ENCODE data around the gene KCNB1. TPM values are rescaled to one million over a fixed set of nuclear protein-coding genes. Genes with fewer than 3 reads are reported as not detected.

KCNB1 gene
- total RNA-seq, 2 experiments from 2014 or later = not detected

DNA sequence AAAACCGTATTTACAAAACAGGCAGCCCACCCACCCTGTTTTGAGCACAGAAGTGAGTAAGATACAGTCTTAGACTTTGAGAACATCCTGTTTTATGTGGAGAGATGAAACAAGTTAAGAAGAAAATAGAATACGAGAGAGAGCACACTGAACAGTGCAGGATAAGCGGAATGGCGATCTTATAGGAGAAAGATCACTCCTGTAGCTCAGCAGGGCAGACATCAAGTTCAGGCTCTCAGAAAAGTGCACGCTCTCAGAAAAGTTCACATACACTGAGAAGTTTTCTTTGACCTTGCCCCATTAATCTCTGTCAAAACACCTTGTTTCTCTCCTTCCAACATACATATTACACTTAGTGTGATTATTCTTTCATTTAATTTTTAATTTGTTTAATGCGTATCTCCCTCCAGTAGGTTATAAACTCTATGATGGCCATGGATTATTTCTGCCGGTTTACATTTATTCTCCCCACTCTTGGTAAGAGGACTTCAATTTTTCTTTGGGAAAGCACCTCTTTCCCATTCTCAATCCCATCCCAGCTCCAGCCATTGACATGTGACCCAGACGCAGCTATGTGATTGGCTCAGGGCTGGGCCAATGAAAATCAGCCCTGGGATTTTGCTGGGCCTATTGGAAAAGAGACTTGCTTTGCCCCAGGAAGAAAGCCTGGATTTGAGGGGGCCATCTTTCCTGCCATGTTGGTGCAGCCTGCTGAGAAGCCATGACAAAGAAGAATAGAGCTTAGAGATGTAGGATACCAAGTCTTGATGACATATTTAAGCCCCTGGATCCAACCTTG is 16.2 kb downstream of the KCNB1 start:
- no peaks in the 10 kb centered on the region for H3K4me1 Mint-ChIP-seq
- ChIA-PET POLR2A (no interaction called here), CTCF (interaction anchor here (0.8 to 1.6 kb wide), 2 partner anchors 18 to 82 kb away, joined by 4 read pairs; no protein-coding TSS in a partner anchor)
- peaks cover 25% of the 10 kb centered on the region for H3K27me3 Mint-ChIP-seq
- H3K9me3 Mint-ChIP-seq (ENCODE audit: low read depth) = no peaks in the 10 kb centered on the region
- H3K4me3 Mint-ChIP-seq = no peak overlapping the region
- ATAC-seq (no peak), DNase-seq (no peak)
- no peak overlapping the region for H3K27ac Mint-ChIP-seq
- H3K36me3 Mint-ChIP-seq (ENCODE audit: low read depth) = no peaks in the 10 kb centered on the region
- intact Hi-C loops (cut with DNase I, micrococcal nuclease) = no loop called here

DNA sequence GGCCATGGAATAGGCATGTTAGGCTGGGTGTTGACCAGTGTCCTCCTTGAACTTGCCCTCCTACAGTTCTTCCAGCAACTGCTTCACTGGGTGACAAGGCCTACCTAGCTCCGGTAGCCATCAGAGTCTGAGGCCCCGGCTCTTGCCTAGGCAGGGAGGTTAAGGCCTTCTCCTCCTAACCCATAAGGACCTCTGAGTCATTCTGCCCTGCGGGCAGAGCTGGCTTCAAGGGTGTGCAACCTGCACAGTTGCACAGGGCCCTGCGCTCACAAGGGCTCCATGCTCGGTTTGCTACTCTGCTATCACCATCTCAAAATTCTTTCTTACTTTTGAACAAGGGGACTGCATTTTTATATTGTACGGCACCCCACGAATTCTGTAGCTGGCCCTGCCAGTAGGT is 17.9 kb downstream of the KCNB1 start:
- Mint-ChIP-seq H3K36me3 (ENCODE audit: low read depth) (no peaks in the 10 kb centered on the region), H3K4me1 (no peaks in the 10 kb centered on the region), H3K27me3 (peaks cover 19% of the 10 kb centered on the region), H3K4me3 (no peak overlapping the region), H3K27ac (no peak overlapping the region), H3K9me3 (ENCODE audit: low read depth) (no peaks in the 10 kb centered on the region)
- CTCF ChIA-PET = interaction anchor here (1.6 kb wide), 1 partner anchor 20 kb away, joined by 4 read pairs; no protein-coding TSS in a partner anchor
- POLR2A ChIA-PET = no interaction called here
- no peak for ATAC-seq
- DNase-seq = no peak
- intact Hi-C loops (cut with DNase I, micrococcal nuclease) = no loop called here

DNA sequence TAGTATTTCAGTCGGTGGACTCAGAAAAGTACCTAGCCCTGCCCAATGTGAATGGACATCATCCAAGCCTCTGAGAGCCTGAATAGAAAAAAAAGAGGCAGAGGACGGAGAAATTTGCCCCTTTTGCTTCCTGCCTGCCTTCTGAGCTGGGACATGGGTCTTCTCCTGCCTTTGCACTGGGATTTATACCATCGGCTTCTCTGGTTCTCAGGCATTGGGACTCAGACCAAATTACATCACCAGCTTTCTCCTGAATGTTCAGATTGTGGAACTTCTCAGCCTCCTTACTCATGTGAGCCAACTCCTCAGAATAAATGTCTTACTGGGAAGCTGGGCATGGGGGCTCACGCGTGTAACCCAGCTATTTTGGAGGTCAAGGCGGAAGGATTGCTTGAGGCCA is 19.8 kb downstream of the KCNB1 start:
- intact Hi-C loops (cut with DNase I, micrococcal nuclease) = no loop called here
- Mint-ChIP-seq H3K27ac (no peak overlapping the region), H3K9me3 (ENCODE audit: low read depth) (no peaks in the 10 kb centered on the region), H3K4me1 (no peaks in the 10 kb centered on the region), H3K4me3 (no peak overlapping the region), H3K27me3 (peaks cover 20% of the 10 kb centered on the region), H3K36me3 (ENCODE audit: low read depth) (no peaks in the 10 kb centered on the region)
- DNase-seq = no peak
- ATAC-seq = no peak
- ChIA-PET POLR2A (no interaction called here), CTCF (interaction anchor here (1.2 kb wide), 1 partner anchor 12 kb away, joined by 3 read pairs; no protein-coding TSS in a partner anchor)

DNA sequence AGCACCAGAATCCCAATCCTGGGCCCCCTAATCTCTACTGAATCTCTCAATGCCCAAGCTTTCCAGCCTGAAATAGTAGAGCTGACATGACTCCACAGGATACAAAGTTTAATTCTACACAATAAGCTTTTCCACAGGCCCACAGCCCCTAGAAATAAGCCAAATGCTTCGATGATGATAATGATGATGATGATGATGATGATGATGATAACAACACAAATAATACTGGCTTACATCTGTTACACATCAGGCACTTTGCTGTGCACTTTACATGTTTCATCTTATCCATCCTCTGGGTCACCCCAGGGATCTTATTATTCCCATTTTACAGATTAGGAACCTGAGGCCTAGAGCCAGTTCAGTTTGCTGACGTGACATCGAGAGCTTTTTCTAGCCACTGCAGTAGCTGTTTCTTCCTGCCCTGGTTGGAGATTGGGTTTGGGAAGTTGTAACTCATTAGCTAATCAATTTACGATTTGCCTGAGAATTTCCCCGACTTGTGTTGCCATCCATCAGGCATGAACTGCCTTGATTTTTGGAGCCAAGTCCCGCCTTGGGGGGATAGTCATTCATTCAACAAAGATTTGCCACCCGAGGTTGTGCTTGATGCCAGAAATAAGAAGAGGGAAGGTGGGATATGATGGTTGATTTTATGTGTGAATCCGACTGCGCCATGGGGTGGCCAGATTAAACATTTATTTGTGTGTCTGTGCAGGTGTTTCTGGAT is 20.4 kb downstream of the KCNB1 start:
- H3K4me3 Mint-ChIP-seq = no peak overlapping the region
- H3K36me3 Mint-ChIP-seq (ENCODE audit: low read depth) = no peaks in the 10 kb centered on the region
- peaks cover 18% of the 10 kb centered on the region for H3K27me3 Mint-ChIP-seq
- DNase-seq (no peak), ATAC-seq (no peak)
- no peak overlapping the region for H3K27ac Mint-ChIP-seq
- no peaks in the 10 kb centered on the region for H3K9me3 Mint-ChIP-seq (ENCODE audit: low read depth)
- intact Hi-C loops (cut with DNase I, micrococcal nuclease) = no loop called here
- no peaks in the 10 kb centered on the region for H3K4me1 Mint-ChIP-seq
- ChIA-PET POLR2A (no interaction called here), CTCF (interaction anchor here (1.1 to 1.2 kb wide), 2 partner anchors 13 to 33 kb away, joined by 3 to 4 read pairs; no protein-coding TSS in a partner anchor)

DNA sequence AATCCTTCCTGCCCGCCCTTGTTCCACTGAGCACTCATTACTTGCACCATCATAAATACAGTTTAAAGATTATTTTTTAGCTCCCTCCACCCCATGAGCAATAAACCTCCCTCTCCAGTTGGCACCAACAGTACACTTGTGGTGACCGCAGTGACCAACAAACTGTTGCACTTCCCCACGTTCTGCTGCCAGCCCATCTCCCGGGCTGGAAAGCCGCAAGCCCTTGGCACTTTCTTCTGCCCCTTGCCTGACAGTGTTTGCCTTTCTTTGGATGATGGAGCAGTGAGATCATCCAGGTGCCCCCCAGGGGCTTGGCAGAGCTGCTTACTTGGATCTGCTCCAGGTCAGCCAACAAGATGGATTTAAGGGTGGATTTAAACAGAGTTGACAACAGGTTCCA is 21.6 kb downstream of the KCNB1 start:
- CTCF ChIA-PET = no interaction called here
- POLR2A ChIA-PET = no interaction called here
- ATAC-seq = no peak

DNA sequence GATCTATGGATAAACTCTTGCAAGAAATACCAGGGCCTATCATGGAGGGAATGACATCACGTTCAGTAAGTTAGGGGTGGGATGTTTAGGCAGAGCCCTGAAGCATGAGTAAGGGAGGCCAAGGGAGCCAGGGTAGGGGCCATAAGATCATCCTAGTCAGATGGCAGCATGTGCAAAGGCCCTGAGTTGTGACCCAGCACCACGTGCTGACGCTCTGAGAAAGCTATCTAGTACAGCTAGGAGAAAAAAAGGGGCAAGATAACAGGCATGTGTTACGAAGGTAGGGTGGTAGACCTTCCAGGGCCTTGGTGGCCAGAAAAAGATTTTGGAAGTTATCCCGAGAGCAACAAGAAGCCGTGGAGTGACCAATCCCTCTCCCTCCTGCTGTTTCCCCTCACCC is 22.3 kb downstream of the KCNB1 start:
- ATAC-seq (no peak), DNase-seq (no peak)
- no peaks in the 10 kb centered on the region for H3K36me3 Mint-ChIP-seq (ENCODE audit: low read depth)
- intact Hi-C loops (cut with DNase I, micrococcal nuclease) = no loop called here
- no peaks in the 10 kb centered on the region for H3K4me1 Mint-ChIP-seq
- H3K9me3 Mint-ChIP-seq (ENCODE audit: low read depth) = no peaks in the 10 kb centered on the region
- H3K4me3 Mint-ChIP-seq = no peak overlapping the region
- H3K27me3 Mint-ChIP-seq = peaks cover 17% of the 10 kb centered on the region
- no peak overlapping the region for H3K27ac Mint-ChIP-seq
- CTCF ChIA-PET = interaction anchor here (0.6 kb wide), 1 partner anchor 414 kb away, joined by 3 read pairs; no protein-coding TSS in a partner anchor
- POLR2A ChIA-PET = no interaction called here

More for the DNA sequence above, 21.6 kb downstream of the KCNB1 start:
- no peak for DNase-seq
- intact Hi-C loops (cut with DNase I, micrococcal nuclease) = no loop called here
- Mint-ChIP-seq H3K27ac (no peak overlapping the region), H3K4me3 (no peak overlapping the region), H3K9me3 (ENCODE audit: low read depth) (no peaks in the 10 kb centered on the region), H3K36me3 (ENCODE audit: low read depth) (no peaks in the 10 kb centered on the region), H3K27me3 (peaks cover 19% of the 10 kb centered on the region), H3K4me1 (no peaks in the 10 kb centered on the region)

DNA sequence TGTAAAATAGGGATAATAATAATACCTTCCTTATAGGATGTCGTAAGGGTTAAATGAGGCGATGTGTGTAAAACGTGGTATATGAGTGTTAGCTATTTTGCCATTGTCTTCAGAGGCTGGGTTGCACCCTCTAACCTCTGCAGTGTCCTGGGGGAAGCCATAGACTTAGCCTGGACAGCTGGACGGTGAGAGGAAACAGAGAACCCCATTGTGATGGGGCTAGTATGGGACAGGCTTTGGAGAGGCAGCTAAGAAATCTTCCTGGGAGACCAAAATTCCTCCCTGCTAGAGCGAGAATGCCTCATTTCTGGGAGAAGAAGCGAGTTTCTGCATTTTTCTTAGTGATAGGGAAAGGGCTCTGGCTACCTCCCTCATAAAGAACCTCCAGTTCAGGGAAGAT is 22.8 kb downstream of the KCNB1 start:
- ATAC-seq = no peak
- intact Hi-C loops (cut with DNase I, micrococcal nuclease) = no loop called here
- ChIA-PET CTCF (interaction anchor here (0.6 kb wide), 1 partner anchor 415 kb away, joined by 3 read pairs; no protein-coding TSS in a partner anchor), POLR2A (no interaction called here)
- DNase-seq = no peak
- H3K4me3 Mint-ChIP-seq = no peak overlapping the region
- H3K36me3 Mint-ChIP-seq (ENCODE audit: low read depth) = no peaks in the 10 kb centered on the region
- no peaks in the 10 kb centered on the region for H3K9me3 Mint-ChIP-seq (ENCODE audit: low read depth)
- H3K27ac Mint-ChIP-seq = no peak overlapping the region
- H3K4me1 Mint-ChIP-seq = no peaks in the 10 kb centered on the region
- peaks cover 21% of the 10 kb centered on the region for H3K27me3 Mint-ChIP-seq

DNA sequence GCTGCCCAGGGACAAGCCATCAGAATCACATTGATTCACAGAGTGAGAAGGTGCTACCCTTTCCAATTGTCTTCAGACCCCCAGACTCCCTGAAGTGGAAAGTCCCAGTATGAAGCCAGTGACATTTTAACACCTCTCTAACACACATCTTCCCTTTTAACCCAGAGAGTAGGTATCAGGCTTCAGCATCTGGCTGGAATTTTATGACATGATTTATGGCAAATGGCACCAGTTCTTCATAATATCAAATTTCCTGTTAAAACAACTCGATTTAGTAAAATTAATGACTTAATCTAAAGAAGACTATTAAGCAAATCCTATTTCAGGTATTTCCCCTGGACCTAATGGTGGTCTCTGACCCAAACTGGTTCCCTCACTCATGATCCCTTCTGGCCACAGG is 25.0 kb downstream of the KCNB1 start:
- H3K4me3 Mint-ChIP-seq = no peak overlapping the region
- no peaks in the 10 kb centered on the region for H3K4me1 Mint-ChIP-seq
- intact Hi-C loops (cut with DNase I, micrococcal nuclease) = no loop called here
- H3K9me3 Mint-ChIP-seq (ENCODE audit: low read depth) = no peaks in the 10 kb centered on the region
- DNase-seq = no peak
- no peaks in the 10 kb centered on the region for H3K36me3 Mint-ChIP-seq (ENCODE audit: low read depth)
- ChIA-PET CTCF (no interaction called here), POLR2A (no interaction called here)
- ATAC-seq = no peak
- H3K27ac Mint-ChIP-seq = no peak overlapping the region
- H3K27me3 Mint-ChIP-seq = peaks cover 20% of the 10 kb centered on the region

DNA sequence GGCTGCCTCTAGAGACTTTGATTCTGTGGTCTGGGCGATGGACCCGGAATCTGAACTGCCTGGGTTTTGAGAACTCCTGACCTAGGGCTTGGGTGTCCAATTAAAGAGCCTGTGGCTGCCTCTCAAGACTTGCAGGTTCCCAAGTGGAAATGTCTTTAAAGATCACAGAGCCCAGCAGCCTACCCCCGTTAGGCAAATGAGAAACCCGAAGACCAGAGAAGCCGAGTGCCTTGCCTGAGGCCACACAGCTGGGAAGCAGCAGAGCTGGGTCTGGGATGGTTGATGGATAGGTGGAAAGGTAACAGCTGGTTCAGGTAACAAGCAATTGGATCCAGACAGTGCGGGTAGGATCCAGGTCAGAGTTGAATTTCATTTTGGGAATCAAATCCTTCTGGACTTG is 25.8 kb downstream of the KCNB1 start:
- Mint-ChIP-seq H3K9me3 (ENCODE audit: low read depth) (no peaks in the 10 kb centered on the region), H3K36me3 (ENCODE audit: low read depth) (no peaks in the 10 kb centered on the region), H3K4me3 (no peak overlapping the region), H3K27me3 (peaks cover 22% of the 10 kb centered on the region), H3K27ac (no peak overlapping the region), H3K4me1 (no peaks in the 10 kb centered on the region)
- ATAC-seq = no peak
- intact Hi-C loops (cut with DNase I, micrococcal nuclease) = no loop called here
- no peak for DNase-seq
- ChIA-PET POLR2A (interaction anchor here (0.6 kb wide), 1 partner anchor 137 kb away, joined by 3 read pairs; no protein-coding TSS in a partner anchor), CTCF (no interaction called here)

DNA sequence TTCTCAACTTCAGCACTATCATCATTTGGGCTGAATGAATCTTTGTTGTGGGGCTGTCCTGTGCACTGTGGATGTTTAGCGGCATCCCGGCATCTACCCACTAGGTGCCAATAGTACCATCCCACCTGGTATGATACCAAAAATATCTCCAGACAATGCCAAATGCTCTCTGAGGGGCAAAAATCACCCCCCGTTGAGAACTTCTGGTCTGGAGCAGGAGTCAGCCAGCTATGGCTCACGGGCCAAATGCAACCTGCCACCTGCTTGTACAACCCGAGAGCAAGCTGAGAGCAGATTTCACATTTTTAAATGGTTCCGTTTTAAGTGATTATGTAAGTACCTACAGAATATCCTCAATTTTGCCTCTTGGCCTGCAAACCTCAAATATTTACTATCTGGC is 26.8 kb downstream of the KCNB1 start:
- H3K36me3 Mint-ChIP-seq (ENCODE audit: low read depth) = no peaks in the 10 kb centered on the region
- ChIA-PET CTCF (interaction anchor here (0.6 to 0.7 kb wide), 2 partner anchors 125 to 1417 kb away, joined by 3 read pairs; no protein-coding TSS in a partner anchor), POLR2A (no interaction called here)

DNA sequence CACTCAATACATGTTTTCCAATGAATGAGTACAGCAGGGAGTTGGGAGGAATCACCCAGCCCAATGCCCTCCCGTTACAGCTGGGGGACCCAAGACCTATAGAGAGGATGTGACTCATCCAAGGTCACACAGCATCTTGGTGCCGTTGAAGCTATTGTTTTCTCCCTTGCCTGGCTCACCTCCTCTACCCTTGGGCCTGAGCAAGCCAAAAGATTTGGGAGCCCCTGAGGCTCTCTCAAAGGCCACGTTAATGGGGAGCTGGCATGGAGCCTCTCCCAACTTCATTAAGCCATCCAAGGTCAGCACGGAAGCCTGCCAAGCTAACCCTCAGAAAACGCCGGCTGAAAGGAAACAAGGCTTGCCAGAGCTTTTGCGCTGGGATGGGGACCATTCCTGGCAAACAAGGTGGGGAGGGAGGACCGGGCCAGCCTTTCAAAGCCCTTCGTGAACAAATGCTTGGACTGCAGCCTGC is 30.4 kb downstream of the KCNB1 start:
- ATAC-seq (no peak), DNase-seq (no peak)
- Mint-ChIP-seq H3K4me1 (no peaks in the 10 kb centered on the region), H3K27ac (no peak overlapping the region), H3K4me3 (no peak overlapping the region), H3K9me3 (ENCODE audit: low read depth) (no peaks in the 10 kb centered on the region), H3K36me3 (ENCODE audit: low read depth) (no peaks in the 10 kb centered on the region), H3K27me3 (peaks cover 32% of the 10 kb centered on the region)
- CTCF ChIA-PET = interaction anchor here (0.9 kb wide), 1 partner anchor 31 kb away, joined by 7 read pairs; no protein-coding TSS in a partner anchor
- POLR2A ChIA-PET = no interaction called here
- intact Hi-C loops (cut with DNase I, micrococcal nuclease) = no loop called here

More for the DNA sequence above, 26.8 kb downstream of the KCNB1 start:
- Mint-ChIP-seq H3K4me3 (no peak overlapping the region), H3K27me3 (peaks cover 26% of the 10 kb centered on the region), H3K27ac (no peak overlapping the region), H3K4me1 (no peaks in the 10 kb centered on the region), H3K9me3 (ENCODE audit: low read depth) (no peaks in the 10 kb centered on the region)
- no peak for DNase-seq
- intact Hi-C loops (cut with DNase I, micrococcal nuclease) = no loop called here
- ATAC-seq = no peak
